Common myeloid progenitor, CD34-positive (primary cell): Measurements from ENCODE around the gene MDGA2.
"Not testable (repeated sequence)": the region's sequence is repeated elsewhere in the genome, so short reads cannot be mapped to it uniquely, and the experiment has no call there.

Experiments used
- CTCF ChIA-PET: fragments of 350-600 bp; sonication (Branson Sonifier 250); formaldehyde crosslinking; loops from one replicate; lab custom pipeline; 2021; ENCODE audit warnings: antibody characterized with exemption; lab: Charles Lee
- POLR2A ChIA-PET: fragments of 350-600 bp; sonication (Branson Sonifier 250); formaldehyde crosslinking; loops from one replicate; lab custom pipeline; 2021; ENCODE audit warnings: antibody characterized with exemption; lab: Charles Lee
- DNase-seq, 3 donors: peaks; one replicate each; pipeline versions ENCODE4 v3.0.0 to v3.0.0-alpha.2; 2013
- H3K27ac ChIP-seq, 2 experiments: 1 replicate in 1 of 2; 2 replicates in 1 of 2; pipeline ENCODE4 v1.7.0; 2013; ENCODE audit warnings: inconsistent platforms in 2 of 2, low read length in 2 of 2, mild to moderate bottlenecking in 2 of 2, low read depth in 1 of 2, moderate library complexity in 1 of 2; ENCODE audit not compliant: severe bottlenecking in 2 of 2, insufficient read depth in 1 of 2, poor library complexity in 1 of 2
- H3K27me3 ChIP-seq, 5 experiments: replicated peaks in 2 of 5; 1 replicate in 3 of 5; 2 replicates in 2 of 5; pipeline versions ENCODE4 v1.6.1 to v1.7.0; 2013; ENCODE audit warnings: low read length in 4 of 5, mild to moderate bottlenecking in 2 of 5, moderate library complexity in 2 of 5, inconsistent platforms in 1 of 5; ENCODE audit not compliant: insufficient read depth in 5 of 5, control insufficient read depth in 4 of 5
- H3K36me3 ChIP-seq, 4 experiments: 1 replicate in 2 of 4; 2 replicates in 2 of 4; pipeline versions ENCODE4 v1.6.1 to v1.7.0; 2013; ENCODE audit warnings: low read length in 3 of 4, control low read depth in 1 of 4, mild to moderate bottlenecking in 1 of 4; ENCODE audit not compliant: control insufficient read depth in 4 of 4, insufficient read depth in 4 of 4
- H3K4me1 ChIP-seq, 4 experiments: 1 replicate in 3 of 4; 2 replicates in 1 of 4; pipeline versions ENCODE4 v1.6.1 to v1.7.1; 2013; ENCODE audit warnings: low read length in 3 of 4, mild to moderate bottlenecking in 3 of 4, control low read depth in 1 of 4, inconsistent platforms in 1 of 4, moderate library complexity in 1 of 4; ENCODE audit not compliant: control insufficient read depth in 4 of 4, insufficient read depth in 4 of 4; ENCODE audit errors: control extremely low read depth in 1 of 4
- H3K4me3 ChIP-seq, 7 experiments: 1 replicate in 4 of 7; 2 replicates in 3 of 7; pipeline versions ENCODE4 v1.5.1 to v1.7.0; 2013; ENCODE audit warnings: mild to moderate bottlenecking in 7 of 7, low read length in 6 of 7, moderate library complexity in 6 of 7, inconsistent platforms in 2 of 7, low read depth in 2 of 7, control low read depth in 1 of 7; ENCODE audit not compliant: insufficient read depth in 4 of 7, control insufficient read depth in 1 of 7; ENCODE audit errors: extremely low read depth in 1 of 7
- H3K9me3 ChIP-seq, 5 experiments: 1 replicate in 4 of 5; 2 replicates in 1 of 5; pipeline versions ENCODE4 v1.6.1 to v1.7.1; 2013; ENCODE audit warnings: low read length in 4 of 5, mild to moderate bottlenecking in 2 of 5, inconsistent platforms in 1 of 5, low read depth in 1 of 5, moderate library complexity in 1 of 5; ENCODE audit not compliant: control insufficient read depth in 4 of 5, insufficient read depth in 2 of 5; ENCODE audit errors: control extremely low read depth in 1 of 5
- WGBS: methylation state at CpG from one replicate; pipeline ENCODE4 v1.1.5; 2013; ENCODE audit not compliant: insufficient coverage; 5-methylcytosine and 5-hydroxymethylcytosine counted together

MDGA2 gene

GRCh38 chr14:47281761-47282160 is 393.6 kb downstream of the MDGA2 start:
- CTCF ChIA-PET, result interaction anchor here (1.0 to 1.5 kb wide), 3 partner anchors 183 to 464 kb away, joined by 3 to 4 read pairs (median 3); no protein-coding TSS in a partner anchor
- H3K4me3 ChIP-seq, H3K9me3 ChIP-seq, H3K27me3 ChIP-seq, H3K4me1 ChIP-seq, POLR2A ChIA-PET, DNase-seq, H3K36me3 ChIP-seq, H3K27ac ChIP-seq: not testable (repeated sequence)
- WGBS, result 97% methylated on average over 7 of the region's 16 CpGs

DNA sequence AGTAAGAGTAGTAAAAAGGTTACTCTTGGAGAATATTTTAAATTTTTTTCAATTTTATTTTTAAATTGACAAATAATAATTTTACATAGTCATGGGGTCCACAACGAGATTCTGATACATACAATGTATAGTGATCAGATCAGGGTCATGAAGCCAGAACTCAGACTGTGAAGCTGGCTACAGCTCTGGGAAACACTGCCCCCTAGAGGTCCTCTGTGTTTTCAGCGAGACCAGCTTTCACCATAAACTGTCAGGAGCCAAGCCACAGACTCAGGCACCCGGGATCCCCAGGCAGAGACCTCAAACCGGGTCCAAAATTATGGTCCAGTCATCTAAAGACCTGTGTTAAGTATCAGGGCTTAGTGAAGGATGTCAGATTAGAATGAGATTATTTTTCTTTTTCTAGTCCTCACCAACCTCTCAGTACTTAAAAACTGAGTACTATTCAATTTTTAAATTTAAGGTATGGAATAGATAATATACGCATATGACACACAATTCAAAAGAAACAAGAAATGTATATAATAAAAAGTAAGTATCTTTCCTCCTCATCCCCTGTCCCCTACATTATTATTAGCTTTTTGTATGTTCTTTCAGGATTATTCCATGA is 397.1 kb downstream of the MDGA2 start:
- CTCF ChIA-PET, result interaction anchor here (0.6 to 2.0 kb wide), 12 partner anchors 12 to 261 kb away, joined by 3 to 10 read pairs (median 4); no protein-coding TSS in a partner anchor
- DNase-seq, result peak; percentile 67 to 81 (median 72)

DNA sequence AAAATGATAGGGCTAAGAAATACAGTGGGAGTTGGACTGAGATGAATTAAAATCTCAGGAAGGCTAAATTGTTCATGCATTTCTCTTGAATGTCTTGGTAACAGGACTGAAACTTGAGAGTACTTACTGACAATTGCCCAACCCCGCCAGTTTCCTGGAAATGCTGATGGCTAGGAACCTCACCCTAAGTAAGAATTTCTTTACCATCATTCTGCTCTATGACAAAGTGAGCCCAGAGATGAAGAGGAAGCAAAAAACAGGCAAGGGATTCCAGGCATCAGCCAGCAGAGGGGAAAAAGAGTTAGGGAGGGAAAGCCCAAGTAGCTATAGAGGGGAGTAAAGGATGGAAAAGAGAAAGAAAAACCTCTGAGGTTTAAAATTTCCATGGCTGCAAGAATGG is 397.7 kb downstream of the MDGA2 start:
- ChIA-PET CTCF (interaction anchor here (0.9 to 2.0 kb wide), 8 partner anchors 23 to 261 kb away, joined by 3 to 10 read pairs (median 5); no protein-coding TSS in a partner anchor), POLR2A (no interaction called here)
- no peak overlapping the region for H3K27ac ChIP-seq
- WGBS, result no CpG with 5 or more reads among the region's 1 CpG
- DNase-seq, result peak in 2 of 3 donors; percentile 11 to 15
- H3K4me1 ChIP-seq, result peaks cover 0 to 5% (median 4%) of the 10 kb centered on the region in 4 experiments
- no peaks in the 10 kb centered on the region for H3K27me3 ChIP-seq
- H3K9me3 ChIP-seq, result no peaks in the 10 kb centered on the region
- H3K36me3 ChIP-seq, result no peaks in the 10 kb centered on the region
- H3K4me3 ChIP-seq, result no peak overlapping the region

More for the DNA sequence above, 397.1 kb downstream of the MDGA2 start:
- H3K36me3 ChIP-seq, result no peaks in the 10 kb centered on the region
- no peak overlapping the region for H3K4me3 ChIP-seq
- H3K27ac ChIP-seq, result no peak overlapping the region
- 0% methylated on average over 3 of the region's 5 CpGs for WGBS
- no peaks in the 10 kb centered on the region for H3K27me3 ChIP-seq
- H3K4me1 ChIP-seq, result peaks cover 0 to 5% (median 4%) of the 10 kb centered on the region in 4 experiments
- POLR2A ChIA-PET, result no interaction called here
- H3K9me3 ChIP-seq, result no peaks in the 10 kb centered on the region

DNA sequence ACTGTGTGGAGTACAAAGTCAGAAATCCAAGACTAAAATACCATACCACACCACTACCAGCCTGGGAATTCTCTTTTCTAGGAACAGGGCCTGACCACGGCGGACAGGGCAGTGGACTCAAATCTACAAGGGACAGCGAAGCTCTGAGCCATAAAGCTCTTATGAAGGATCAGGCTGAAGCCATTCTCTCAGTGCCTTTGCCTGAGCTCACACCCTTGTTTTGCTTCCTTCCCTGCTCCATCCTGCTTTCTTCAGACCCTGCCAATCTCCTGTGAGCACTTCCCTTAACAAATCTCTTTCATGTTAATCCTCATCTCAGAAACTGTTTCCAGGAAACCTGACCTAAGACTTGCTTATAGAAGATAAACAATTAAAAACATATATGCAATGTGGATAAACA is 398.5 kb downstream of the MDGA2 start:
- Histone ChIP-seq H3K27me3 (no peaks in the 10 kb centered on the region), H3K9me3 (no peaks in the 10 kb centered on the region), H3K27ac (no peak overlapping the region), H3K4me3 (no peak overlapping the region), H3K4me1 (peaks cover 0 to 5% (median 4%) of the 10 kb centered on the region in 4 experiments), H3K36me3 (no peaks in the 10 kb centered on the region)
- DNase-seq, result no peak
- 20% methylated on average over 1 of the region's 3 CpGs for WGBS
- ChIA-PET POLR2A (no interaction called here), CTCF (interaction anchor here (0.8 to 1.9 kb wide), 4 partner anchors 64 to 233 kb away, joined by 3 to 5 read pairs (median 3); no protein-coding TSS in a partner anchor)

DNA sequence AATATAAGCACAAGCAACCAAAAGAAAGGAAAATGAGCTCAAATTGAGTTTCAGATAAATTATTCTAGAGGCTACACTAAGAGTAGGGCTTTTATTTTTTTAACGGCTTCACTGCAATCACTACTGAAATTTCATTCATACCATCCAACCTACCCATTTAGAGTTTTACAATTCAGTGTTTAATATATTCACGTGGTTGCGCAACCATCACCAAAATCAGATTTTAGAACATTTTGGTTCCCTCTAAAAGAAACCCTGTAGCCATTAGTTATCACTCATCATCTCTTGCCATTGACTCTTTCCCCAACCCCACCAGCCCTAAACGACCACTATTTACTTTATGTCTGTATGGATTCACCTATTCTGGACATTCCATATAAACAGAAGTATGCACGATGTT is 401.5 kb downstream of the MDGA2 start:
- 77% methylated on average over 2 of the region's 5 CpGs for WGBS
- ChIA-PET POLR2A (no interaction called here), CTCF (interaction anchor here (1.1 to 1.6 kb wide), 2 partner anchors 47 to 66 kb away, joined by 3 read pairs; no protein-coding TSS in a partner anchor)
- Histone ChIP-seq H3K9me3 (no peaks in the 10 kb centered on the region), H3K27ac (no peak overlapping the region), H3K36me3 (no peaks in the 10 kb centered on the region), H3K27me3 (no peaks in the 10 kb centered on the region), H3K4me3 (no peak overlapping the region), H3K4me1 (peaks cover 0 to 5% (median 4%) of the 10 kb centered on the region in 4 experiments)
- no peak for DNase-seq

DNA sequence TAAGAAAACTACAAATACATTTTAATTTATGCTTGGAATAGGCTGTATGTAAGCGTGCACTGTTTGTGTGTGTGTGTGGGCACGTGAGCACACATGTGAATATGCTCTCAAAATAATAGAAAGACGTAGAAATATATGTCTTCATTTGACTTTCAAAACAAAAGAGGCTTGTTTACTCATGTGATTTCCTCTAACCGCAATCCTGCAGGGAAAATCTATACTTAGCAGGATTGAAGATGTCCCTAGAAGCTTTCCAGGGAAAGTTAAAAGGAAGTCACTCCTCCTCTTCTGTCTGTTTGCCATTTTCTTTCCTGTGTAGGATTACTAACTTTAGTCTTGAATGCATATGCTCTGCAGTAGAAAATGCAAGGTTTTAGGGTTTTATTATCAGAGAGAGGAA is 404.7 kb downstream of the MDGA2 start:
- ChIA-PET CTCF (interaction anchor here (1.2 kb wide), 1 partner anchor 25 kb away, joined by 3 read pairs; no protein-coding TSS in a partner anchor), POLR2A (no interaction called here)
- Histone ChIP-seq H3K4me1 (no peaks in the 10 kb centered on the region), H3K9me3 (no peaks in the 10 kb centered on the region), H3K4me3 (no peak overlapping the region), H3K27me3 (no peaks in the 10 kb centered on the region), H3K27ac (no peak overlapping the region), H3K36me3 (no peaks in the 10 kb centered on the region)
- no peak for DNase-seq
- no CpG with 5 or more reads among the region's 4 CpGs for WGBS

DNA sequence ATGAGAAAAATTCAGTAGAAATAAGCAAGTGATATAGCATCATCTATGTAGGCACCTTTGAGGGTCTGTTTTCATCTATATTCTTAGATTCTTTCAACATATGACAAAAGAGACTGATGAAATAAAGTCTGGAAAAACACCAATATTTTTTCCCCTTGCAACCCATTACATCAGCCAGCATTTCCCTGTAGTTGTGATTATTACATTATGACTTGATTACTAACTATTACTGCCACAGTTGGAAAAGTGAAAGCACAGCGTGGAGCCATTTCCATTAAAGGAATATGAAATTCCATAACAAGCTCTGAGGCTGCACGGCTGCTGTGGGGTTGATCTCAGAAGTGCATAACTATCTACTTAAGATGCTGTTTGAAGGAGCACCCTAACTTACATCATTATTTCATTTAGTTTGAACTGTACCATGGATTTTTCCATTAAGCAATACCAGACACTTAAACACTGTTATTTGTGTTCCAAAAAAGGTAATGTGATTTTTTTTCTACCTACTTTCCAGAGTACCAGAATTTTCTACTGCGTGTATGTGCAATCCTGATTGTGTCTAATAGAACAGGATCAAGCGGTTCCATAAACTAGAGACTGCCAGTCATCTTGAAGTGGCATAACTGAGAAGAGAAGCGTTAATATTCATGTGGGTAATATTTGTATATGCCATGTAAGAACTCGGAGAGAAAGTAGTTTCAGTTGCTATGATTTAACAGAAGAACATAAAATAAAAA is 405.5 kb downstream of the MDGA2 start:
- H3K27ac ChIP-seq, result no peak overlapping the region
- no peaks in the 10 kb centered on the region for H3K4me1 ChIP-seq
- no peaks in the 10 kb centered on the region for H3K9me3 ChIP-seq
- 100% methylated on average over 1 of the region's 6 CpGs for WGBS
- ChIA-PET POLR2A (no interaction called here), CTCF (no interaction called here)
- no peaks in the 10 kb centered on the region for H3K36me3 ChIP-seq
- no peaks in the 10 kb centered on the region for H3K27me3 ChIP-seq
- DNase-seq, result no peak
- H3K4me3 ChIP-seq, result no peak overlapping the region
